WI38 (cell line): ENCODE measurements around the gene FGGY.

Experiments used
- H3K4me3 ChIP-seq: 2 replicates; pipeline ENCODE4 v1.5.1; 2011; ENCODE audit warnings: low read depth, mild to moderate bottlenecking, control low read depth, low read length
- TF ChIP-seq, protein P1 (sequence below): IDR thresholded peaks from 2 replicates; pipeline ENCODE4 v1.5.1; 2012; ENCODE audit warnings: low read depth, mild to moderate bottlenecking, control low read depth, low read length

FGGY gene

DNA sequence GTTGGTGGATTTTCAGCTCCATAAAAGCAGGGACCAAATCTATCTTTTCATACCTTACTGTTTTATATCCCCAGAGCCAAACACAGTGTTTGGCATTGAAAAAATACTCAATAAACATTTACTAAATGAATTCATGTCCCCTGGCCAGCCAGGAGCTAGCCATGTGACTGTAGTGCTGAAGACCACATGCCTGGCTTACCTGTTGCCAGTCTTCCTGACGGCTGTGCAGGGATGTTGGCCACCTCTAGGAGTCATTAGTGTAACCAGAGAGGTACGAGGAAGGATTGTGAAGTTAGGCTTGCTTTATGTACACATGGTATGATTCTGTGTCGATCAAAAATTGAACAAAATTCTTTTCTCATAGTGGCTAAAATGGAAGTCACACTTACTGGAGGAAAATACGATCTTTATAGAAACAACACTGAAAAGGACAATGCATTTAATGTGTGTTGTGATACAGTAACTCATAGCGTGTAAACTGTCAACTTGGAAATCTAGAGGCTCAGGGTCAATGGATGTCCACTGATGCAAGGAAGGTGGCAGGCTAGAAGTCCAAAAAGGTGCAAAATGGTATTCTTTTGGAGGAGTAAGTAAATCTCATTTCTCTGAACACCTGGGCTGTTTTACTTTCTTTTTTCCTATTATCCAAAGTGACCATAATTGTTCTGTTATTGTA, 60.9 kb downstream of the FGGY start:
- TF ChIP-seq, protein P1, sequence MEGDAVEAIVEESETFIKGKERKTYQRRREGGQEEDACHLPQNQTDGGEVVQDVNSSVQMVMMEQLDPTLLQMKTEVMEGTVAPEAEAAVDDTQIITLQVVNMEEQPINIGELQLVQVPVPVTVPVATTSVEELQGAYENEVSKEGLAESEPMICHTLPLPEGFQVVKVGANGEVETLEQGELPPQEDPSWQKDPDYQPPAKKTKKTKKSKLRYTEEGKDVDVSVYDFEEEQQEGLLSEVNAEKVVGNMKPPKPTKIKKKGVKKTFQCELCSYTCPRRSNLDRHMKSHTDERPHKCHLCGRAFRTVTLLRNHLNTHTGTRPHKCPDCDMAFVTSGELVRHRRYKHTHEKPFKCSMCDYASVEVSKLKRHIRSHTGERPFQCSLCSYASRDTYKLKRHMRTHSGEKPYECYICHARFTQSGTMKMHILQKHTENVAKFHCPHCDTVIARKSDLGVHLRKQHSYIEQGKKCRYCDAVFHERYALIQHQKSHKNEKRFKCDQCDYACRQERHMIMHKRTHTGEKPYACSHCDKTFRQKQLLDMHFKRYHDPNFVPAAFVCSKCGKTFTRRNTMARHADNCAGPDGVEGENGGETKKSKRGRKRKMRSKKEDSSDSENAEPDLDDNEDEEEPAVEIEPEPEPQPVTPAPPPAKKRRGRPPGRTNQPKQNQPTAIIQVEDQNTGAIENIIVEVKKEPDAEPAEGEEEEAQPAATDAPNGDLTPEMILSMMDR, result no peak
- H3K4me3 ChIP-seq, result no peak overlapping the region

DNA sequence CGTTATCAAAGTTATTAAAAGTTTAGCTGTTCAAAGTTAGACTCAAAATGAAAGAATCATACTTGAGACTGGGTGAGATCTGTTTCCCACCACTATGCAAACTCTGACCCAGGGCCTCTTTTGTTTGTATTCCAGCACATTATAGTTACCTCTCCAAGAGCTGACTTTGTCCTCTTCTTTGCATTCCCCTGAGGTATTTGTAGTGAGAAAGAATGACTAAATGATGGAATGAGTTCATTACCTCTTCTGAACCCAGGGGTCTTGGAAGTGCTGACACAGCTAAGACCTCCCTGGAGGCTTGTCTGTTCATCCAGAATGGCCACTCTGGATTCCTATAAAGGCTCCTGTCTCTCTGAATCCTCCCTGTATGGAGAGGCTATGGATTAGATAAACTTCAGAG, 62.4 kb downstream of the FGGY start:
- TF ChIP-seq, protein P1, result no peak
- H3K4me3 ChIP-seq, result no peak overlapping the region

DNA sequence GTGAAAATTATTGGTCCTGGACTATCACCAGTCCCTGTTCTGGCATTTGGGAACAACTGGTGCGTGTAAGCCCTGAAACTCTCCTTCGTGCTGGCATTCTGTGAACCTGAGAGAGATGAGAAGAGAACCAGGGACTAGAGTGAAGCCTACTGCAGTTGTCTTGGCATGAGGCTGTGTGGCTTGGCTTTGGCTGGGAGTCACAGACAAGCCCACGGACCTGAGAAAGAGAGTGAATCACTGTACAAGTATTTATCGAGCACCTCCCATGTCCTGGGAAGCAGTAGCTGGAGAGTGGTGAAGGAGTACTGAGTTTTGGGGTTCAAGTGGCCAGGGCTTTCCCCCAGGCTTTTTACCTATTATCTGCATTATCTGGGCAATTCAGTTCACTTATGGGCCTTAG, 63.3 kb downstream of the FGGY start:
- no peak overlapping the region for H3K4me3 ChIP-seq
- TF ChIP-seq, protein P1, result no peak

DNA sequence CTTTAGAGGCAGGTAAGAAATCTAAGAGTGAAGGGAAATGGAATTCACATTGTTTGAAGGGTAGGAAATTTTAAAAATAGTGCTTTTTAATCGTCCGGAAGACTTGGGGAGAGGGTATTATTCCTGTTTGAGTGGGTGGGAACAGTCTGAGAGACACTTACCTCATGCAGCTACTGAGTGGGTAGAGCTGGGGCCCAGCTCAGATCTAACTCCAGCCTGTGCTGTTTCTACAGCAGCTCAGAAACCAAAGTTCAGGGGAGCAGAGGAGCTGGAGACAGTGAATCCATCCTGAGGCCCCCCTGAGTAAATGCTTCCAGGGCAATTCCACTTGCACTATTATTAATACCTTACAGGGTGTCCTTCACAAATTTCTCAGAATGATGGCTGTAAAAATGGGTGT, 63.8 kb downstream of the FGGY start:
- TF ChIP-seq, protein P1, result no peak
- no peak overlapping the region for H3K4me3 ChIP-seq

DNA sequence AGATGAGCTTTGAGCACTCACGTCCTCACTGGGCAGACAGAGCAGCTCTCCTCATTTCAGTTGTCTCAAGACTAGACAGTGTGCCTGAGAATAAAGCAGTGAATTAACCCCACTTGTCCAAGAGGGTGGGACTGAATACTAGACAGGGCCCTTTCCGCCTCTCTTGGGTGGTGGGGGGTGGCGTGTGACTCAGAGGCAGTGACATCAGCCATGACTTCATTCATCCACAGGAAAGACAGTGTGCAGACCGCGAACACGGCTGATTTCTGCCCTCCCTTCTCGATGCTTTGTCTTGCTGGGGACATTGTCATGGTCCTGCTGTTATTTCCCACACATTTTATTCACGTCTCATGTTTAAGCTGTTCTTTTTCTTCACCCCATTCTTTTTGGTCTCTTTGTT, 64.9 kb downstream of the FGGY start:
- H3K4me3 ChIP-seq, result no peak overlapping the region
- TF ChIP-seq, protein P1, result no peak

DNA sequence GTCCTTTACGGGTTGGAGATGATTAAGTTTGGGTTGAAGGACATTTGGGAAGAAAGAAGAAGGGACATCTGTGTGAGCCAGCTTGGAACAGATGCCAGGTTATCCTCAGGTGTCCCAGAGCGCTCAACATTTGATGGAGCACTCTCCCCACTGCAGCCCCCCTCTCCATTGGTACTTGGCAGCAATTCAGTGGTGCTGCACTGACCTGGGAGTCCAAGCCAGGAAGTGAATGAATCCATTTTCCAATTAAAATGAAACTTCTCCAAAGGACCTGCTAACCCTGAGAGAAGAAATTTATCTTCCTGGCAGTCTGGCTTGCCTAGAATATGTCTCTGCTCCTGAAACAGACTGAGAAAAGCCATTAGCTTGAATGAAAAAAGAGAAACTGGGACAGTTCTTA, 67.1 kb downstream of the FGGY start:
- H3K4me3 ChIP-seq, result no peak overlapping the region
- TF ChIP-seq, protein P1, result no peak

DNA sequence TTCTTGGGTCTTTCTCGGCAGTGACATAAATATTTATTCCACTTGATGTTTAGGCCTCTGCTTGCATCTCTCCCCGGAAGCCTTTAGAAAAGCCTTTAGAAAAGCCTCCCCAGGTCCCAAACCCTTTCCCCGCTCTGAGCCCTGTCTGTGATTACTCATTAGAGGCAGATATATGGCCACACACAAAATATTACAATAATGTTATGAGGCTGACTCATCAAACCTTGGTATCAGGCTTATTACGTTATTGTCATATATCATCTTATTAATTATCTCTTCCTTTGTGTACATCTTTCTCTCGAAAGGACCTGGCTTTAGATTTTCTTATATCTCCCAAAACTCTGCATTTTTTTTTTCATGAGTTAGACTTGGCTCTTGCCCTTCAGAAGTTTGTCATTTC, 69.5 kb downstream of the FGGY start:
- TF ChIP-seq, protein P1, result no peak
- H3K4me3 ChIP-seq, result no peak overlapping the region
